ENCODE results near the gene MARCHF5.
"Not testable (repeated sequence)": the region's sequence is repeated elsewhere in the genome, so short reads cannot be mapped to it uniquely, and the experiment has no call there.

The MARCHF5 gene

DNA sequence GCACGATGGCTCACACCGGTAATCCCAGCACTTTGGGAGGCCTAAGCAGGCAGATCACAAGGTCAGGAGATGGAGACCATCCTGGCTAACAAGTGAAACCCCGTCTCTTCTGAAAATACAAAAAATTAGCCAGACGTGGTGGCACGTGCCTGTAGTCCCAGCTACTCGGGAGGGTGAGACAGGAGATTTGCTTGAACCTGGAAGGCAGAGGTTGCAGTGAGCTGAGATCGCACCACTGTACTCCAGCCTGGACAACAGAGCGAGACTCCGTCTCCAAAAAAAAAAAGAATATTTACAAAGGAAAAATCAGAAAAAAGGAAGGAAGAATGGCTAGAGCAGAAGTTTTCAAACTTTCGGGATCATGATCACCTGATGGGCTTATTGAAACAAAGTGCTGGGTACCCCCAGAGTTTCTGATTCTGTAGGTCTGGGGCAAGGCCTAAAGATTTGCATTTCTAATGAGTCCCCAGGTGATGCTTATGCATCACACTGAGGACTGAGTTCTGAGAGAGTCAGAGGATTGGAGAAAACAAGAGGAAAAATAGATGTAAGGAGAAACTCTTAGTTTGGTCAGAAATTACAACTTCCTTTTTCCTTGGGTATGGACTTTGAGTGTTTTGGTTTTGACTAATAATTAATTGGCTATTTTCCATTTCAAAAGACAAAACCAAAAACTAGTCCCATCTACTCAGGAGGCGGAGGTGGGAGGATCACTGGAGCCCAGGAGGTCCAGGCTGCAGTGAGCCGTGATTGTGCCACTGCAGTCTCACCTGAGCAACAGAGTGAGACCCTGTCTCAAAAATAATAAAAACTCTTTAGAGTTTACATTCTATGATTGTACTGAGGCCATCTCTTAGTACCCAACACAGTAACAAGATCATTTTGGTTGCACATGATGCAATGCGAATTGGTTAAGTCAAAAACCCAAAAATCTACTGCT lies 14.4 kb downstream of the MARCHF5 start:
- DNase-seq: no peak

DNA sequence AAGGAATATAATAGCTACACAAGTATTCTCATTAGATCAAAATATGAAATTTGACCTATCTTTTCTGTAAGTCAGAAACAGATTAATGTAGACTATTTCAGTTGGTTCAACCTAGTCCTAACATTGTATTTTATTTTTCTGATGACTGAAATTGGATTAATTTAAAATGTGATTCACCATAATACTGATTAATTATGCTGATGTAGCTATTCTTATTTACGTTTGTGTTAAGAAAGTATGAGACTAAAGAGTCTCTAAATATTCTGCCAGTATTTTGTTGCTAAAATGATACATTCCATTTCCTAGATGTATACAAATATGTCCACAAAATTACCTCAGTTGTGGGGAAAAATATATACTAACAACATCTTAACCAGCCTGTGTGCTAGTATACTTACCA lies 18.3 kb downstream of the MARCHF5 start:
- DNase-seq: no peak

DNA sequence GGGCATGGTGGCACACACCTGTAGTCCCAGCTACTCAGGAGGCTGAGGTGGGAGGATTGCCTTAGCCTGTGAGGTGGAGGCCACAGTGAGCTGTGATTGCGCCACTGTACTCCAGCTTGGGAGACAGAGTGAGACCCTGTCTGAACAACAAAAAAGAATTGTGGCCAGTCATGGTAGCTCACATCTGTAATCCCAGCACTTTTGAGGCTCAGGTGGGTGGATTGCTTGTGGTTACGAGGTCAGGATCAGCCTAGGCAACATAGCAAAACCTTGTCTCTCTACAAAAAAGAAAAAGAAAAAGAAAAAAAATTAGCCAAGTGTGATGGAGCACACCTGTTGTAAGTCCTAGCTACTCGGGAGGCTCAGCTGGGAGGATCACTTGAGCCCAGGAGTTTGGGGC lies 22.8 kb downstream of the MARCHF5 start:
- DNase-seq: no peak

DNA sequence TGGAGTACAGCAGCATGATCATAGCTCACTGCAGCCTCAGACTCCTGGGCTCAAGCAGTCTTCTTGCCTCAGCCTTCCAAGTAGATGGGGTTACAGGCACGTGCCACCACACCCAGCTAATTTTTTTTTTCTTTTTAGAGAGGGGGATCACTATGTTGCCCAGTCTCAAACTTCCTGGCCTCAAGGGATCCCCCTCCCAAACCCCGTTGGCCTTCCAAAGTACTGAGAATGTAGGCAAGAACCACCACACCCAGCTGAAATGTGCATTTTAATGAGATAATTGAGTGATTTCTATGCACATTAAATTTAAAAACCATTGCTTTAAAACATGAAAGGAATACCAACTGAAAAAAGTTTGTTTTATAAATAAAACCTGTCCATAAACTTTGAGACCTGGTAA lies 25.6 kb downstream of the MARCHF5 start:
- DNase-seq: no peak

DNA sequence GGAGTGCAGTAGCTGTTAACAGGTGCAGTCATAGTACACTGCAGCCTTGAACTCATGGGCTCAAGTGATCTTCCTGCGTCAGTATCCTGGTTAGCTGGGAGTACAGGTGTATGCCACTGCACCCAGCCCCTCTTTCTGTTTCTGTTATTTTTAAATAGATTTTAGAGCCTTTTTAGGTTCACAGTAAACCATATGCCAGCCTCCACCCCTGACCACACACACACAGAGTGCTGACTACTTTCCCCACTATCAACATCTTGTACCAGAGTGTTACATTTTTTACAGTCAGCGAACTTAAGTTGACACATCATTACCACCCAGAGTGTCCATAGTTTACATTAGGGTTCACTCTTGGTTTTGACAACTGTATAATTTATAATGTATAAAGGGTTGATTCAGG lies 32.1 kb downstream of the MARCHF5 start:
- no peak for DNase-seq

DNA sequence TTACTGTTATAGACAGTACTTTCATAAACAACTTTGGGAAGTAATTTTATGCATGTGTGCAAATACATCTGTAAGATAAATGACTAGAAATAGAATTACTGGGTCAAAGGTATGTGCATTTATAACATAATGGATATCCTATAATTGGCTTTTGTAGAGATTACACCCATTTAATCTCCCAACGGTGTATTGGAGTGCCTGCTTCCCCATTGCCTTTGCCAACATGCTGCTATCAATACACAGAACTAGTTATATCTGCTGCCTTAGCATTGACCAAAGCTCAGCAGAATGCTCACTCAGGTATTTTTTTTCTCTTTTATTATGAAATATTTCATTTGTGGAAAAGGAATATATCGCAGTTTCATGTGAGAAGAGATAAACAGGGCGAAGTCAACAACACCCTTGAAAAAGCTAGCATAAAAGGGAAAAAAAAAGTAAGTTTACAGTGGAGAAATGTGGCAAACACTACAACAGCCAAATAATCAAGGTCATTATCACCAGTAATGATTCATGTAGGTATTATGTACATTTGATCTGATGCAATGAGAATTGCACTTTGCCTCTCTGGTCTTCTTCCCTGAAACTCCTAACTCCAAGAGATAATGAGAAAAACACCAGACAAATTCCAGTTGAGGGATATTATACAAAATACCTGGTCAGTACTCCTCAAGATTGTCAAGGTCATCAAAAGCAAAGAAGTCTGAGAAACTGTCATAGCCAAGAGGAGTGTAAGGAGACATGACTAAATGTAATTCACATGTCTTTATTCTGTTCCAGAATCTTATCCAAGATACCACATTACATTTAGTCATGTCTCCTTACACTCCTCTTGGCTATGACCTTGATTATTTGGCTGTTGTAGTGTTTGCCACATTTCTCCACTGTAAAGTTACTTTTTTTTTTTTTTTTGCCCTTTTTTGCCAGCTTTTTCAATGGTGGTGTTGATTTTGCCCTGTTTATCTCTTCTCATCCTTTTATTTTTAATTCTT lies 36.8 kb downstream of the MARCHF5 start:
- no peak for DNase-seq

DNA sequence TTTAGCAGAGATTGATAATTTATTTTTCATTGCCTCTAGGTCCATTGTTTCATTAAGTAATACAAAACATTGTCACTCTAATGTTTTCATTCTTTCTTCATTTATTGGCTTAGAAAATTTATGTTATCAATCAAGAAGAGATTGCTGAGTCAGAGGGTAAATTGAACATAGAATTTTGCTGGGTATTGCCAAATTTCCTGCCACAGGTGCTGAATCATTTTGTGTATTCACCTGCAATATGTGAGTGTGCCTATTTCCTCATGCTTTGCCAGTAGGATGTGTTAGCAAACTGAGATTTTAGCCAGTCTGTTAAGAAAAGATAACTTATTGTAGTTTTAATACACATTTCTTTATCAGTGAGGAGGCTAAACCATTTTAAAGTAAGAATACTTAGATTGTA lies 38.0 kb downstream of the MARCHF5 start:
- no peak for DNase-seq

DNA sequence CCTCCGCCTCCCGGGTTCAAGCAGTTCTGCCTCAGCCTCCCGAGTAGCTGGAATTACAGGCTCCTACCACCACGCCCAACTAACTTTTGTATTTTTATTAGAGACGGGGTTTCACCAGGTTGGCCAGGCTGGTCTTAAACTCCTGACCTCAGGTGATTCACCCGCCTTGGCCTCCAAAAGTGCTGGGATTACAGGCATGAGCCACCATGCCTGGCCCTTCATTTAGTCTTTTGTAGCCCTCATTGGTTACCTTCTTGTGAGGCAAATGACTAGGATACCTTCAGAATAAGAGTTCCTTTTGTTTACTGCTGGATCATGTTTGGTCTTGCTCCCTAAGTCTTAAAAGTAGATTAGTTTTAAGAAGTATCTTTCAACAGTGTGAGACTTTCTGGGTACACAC lies 39.0 kb downstream of the MARCHF5 start:
- not testable (repeated sequence) for DNase-seq

DNA sequence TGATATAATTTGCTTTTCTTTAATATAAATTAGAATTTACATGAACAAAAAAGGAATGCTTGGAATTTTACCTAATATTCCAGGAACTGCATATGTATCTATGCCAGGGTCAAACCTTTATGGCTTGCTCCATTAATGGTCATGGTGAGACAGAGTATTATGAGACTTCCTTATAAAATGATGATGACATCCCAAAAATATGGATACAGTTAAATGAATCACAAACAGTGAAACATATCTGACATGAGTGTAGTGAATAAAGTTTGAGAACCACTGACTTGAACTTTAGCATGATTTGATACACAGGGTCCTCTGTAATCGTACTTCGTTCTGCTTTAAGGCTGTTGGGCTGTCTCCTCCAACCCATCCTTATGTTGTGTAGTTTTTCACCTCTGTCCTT lies 51.8 kb downstream of the MARCHF5 start:
- no peak for DNase-seq

DNA sequence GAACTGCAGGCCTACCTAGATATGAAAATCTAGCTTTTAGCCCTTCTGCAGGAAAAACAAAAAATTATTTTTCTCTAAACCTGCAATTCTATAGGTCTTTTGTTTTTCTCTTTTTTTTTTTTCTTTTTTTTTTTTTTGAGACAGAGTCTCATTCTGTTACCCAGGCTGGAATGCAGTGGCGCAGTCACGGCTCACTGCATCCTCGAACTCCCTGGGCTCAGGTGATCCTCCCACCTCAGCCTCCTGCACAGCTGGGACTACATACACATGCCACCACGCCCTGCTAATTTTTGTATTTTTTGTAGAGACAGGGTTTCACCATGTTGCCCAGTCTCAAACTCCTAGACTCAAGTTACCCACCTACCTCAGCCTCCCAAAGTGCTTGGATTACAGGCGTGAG lies 54.6 kb downstream of the MARCHF5 start:
- not testable (repeated sequence) for DNase-seq

DNA sequence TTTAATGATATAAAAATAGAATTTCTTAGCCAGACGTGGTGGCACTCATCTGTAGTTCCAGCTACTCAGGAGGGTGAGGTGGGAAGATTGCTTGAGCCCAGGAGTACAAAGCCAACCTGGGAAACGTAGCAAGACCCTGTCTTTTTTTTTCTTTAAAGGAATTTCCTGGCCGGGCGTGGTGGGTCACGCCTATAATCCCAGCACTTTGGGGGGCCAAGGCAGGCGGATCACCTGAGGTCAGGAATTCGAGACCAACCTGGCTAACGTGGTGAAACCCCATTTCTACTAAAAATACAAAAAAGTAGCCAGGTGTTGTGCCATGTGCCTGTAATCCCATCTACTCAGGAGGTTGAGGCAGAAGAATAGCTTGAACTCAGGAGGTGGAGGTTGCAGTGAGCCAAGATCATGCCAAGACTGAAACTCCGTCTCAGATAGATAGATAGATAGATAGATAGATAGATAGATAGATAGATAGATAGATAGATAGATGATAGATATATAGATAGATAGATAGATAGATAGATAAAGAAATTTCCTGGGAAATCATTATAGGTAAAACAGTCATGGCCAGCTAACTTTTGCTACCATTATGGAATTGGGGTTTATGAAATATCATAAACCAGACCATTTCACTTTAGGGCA lies 56.2 kb downstream of the MARCHF5 start:
- DNase-seq: not testable (repeated sequence)

DNA sequence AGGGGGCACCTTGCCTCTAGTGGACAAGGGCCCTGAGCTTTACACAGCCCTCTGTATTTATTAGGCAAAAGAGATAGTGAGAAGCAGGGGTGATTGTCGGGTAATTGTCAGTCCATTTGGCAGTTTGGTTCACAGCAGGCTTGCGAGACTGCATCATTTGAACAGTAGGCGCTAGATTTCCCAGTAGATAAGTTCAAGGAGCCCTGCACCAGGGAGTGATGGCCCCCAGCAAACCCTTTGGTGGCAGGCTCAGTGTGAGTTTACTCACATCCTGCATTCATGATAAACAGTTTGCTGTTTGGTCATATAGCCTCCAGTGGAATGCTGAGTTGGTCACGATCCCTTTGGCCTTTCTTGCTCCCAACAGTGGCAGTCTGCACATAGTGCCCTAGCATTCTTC lies 59.4 kb downstream of the MARCHF5 start:
- DNase-seq: no peak

DNA sequence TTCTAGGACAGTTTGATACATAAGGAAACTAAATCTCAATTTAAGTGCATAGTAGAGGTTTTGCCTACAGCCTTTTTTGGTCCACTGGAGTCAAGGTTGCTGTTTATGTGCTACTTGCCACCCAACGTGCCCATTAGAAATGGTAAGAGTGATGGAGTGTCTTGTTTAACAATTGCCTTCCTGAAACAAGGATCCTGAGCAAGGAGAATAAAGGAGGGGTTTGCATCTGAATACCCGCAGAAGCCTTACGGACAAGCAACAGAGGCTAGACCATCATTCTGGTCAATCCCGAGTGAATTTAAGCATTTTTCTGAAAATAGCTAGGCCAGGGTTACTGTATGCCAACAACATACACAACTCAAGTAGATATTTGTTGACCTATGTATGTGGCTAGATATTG lies 63.6 kb downstream of the MARCHF5 start:
- DNase-seq: no peak

DNA sequence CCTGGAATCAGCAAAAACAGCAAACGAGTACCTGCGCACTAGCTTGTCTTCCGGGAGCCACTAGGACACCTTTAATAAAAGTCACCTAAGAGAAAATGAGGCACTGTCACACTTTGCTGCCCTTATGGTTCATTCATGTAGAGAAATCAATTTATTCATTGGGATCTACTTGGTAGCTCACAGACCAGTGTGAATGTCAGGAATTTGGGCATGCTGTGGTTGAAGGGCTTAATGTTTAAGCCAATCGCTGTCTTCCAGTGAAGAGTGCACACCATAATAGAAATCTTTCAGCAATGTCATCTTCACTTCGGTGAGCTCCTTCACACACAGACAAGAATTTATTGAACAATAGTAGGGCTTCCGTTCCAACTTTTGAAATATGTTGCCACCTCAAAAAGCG lies 65.1 kb downstream of the MARCHF5 start:
- DNase-seq: no peak

DNA sequence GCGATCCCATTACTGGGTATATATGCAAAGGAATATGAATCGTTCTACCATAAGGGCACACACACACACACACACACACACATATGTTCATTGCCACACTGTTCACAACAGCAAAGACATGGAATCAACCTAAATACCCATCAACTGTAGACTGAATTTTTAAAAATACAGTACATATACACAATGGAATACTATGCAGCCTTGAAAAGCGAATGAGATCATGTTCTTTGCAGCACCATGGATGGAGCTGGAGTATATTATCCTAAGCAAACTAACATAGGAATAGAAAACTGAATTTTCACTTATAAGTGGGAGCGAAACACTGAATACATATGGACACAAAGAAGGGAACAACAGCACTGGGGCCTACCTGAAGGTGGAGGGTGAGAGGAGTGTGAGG lies 72.5 kb downstream of the MARCHF5 start:
- DNase-seq: no peak

DNA sequence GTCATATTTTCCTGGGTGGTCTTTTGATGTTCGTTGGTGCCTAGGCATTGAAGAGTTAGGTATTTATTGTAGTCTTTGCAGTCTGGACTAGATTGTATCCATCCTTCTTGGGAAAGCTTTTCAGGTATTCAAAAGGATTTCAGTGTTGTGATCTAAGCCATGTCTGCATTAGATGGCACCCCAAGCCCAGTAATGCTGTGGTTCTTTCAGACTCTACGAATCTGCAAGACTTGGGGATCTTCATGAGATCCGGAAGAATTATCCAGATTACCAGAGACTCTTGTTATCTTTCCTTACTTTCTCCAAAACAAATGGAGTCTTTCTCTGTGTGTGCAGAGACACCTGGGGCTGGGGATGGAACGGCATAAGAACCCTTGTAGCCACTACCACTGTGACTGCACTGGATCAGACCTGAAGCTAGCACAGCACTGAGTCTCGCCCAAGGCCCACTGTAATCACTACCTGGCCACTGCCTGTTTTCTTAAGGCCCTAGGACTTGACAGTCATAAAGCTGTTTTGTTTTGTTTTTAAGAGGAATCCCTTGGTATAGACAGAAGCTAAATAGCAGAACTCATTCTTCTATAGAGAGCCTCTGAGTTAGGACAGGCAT lies 75.5 kb downstream of the MARCHF5 start:
- no peak for DNase-seq

DNA sequence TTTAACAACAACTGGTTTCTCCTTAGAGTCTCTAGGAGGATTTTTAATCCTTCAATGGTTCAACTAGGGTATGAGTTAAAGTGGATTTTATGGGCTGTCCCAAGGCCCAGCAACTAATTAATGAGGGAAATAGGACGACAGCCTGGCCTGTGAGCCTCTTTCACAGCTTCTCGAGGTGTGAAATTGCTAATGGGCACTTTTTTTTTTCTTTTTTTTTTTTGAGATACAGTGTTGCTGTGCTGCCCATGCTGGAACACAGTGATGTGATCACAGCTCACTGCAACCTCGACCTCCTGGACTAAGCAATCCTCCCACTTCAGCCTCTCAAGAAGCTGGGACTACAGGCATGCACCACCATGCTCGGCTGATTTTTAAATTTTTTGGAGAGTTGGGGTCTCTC lies 87.0 kb downstream of the MARCHF5 start:
- DNase-seq: no peak

DNA sequence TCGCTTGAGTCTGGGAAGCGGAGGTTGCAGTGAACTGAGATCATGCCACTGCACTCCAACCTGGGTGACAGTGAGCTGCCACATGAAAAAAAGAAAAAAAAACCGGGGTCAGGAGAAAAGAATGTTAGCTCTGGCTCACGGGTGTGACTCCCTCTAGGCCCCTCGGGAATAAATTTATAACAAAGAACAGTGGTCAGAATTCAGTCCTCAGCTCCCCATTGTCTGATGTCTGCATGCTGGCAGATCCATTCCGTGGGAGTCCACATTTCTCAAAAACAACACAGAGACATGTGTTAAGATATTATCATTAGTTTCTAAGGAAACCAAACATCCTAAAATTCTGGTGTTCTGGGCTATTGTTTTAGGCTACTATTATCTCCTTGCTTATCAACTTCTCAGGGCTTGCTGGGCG lies 90.6 kb downstream of the MARCHF5 start:
- no peak for DNase-seq

DNA sequence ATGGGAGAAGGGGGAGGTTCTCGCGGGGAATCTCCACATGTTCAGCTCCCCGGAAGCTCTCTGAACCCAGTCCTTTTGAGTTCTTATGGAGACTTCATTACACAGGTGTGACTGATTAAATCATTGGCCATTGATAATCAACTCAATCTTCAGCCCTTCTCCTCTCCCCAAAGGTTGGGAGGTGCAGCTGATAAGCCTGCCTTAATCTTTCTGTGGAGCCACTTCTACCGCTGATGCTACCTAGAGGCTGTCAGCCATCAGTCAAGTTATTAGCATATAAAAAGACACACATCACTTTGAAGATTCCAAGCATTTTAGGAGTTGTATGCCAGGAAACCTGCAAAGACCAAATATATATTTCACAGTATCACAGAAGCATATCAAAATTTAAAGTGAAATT lies 91.7 kb downstream of the MARCHF5 start:
- no peak for DNase-seq

DNA sequence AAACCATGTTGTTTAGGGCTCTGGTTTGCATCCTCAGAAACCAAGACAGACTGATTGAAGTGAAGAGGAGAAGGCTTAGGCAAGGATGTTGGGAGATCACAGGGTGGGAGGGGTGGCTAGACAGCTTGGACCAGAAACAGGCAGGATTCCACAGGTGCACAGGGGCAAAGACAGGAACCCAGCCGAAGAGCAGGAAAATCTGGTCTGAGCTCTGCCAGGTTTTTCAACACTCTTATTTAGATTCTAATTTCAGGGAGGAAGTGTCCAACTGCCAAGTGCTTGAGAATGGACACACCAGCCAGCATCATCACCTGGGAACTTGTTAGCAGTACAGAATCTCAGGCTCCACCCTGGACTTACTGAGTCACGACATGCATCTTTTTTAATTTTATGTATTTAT lies 93.8 kb downstream of the MARCHF5 start:
- no peak for DNase-seq

DNA sequence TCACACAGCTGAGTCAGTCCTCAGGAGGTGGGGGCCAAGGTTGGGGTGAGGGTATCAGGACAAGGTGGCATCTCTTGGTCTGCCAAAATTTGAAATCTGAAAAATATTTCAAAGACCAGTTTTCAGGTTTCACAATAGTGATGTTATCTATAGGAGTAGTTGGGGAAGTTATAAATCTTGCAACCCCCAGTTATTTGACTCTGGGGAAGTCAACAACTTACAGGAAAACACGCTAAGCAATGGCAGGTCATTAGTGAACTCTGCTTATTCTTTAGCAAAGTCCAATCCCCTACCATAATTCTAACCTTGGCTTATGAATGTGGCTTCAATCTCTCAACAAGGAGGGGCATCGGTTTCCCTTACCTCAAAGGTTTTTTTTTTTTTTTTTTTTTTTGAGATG lies 94.9 kb downstream of the MARCHF5 start:
- no peak for DNase-seq

DNA sequence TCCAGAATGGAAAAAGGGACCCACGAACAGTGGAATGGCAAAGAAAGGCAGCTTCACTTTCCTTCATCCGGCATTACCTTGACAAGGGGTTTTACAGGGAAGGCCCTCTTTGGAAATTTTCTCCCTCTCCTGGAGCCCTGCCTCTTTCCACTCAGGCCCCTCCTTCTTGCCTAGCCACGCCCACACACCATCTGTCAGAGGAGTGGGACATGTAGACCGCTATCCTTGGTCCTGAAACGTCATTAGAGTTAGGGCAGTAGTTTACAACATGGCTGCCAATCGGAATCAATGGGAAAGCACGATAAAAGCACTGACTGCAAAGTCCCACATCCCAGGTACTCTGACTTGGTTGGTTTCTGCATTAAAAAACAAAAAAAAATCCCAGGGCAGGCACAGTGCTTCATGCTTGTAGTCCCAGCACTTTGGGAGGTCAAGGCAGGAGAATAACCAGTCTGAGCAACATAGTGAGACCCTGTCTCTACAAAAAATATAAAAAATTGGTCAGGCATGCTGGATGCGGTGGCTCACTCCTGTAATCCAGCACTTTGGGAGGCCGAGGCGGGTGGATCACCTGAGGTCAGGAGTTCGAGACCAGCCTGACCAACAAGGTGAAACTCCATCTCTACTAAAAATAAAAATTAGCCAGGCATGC lies 96.4 kb downstream of the MARCHF5 start:
- DNase-seq: no peak
